K562 (cell line): Measurements from ENCODE around the gene RPAP2. TPM values are rescaled to one million over a fixed set of nuclear protein-coding genes. Genes with fewer than 3 reads are reported as not detected.

Experiments
- CSDE1 ChIP-seq, 2 experiments: fragments of 450-650 bp; IDR thresholded peaks; 2 replicates each; pipeline ENCODE4 v1.6.1; 2016; ENCODE audit warnings: mild to moderate bottlenecking in 1 of 2
- CXXC5 ChIP-seq: fragments of 250-450 bp; sonication (Bioruptor Pico); IDR thresholded peaks from 2 replicates; pipeline ENCODE4 v1.8.0; 2022; ENCODE audit warnings: inconsistent platforms, mild to moderate bottlenecking, moderate library complexity
- ZNF274 ChIP-seq: IDR thresholded peaks from 2 replicates; pipeline ENCODE4 v1.6.1; 2011; ENCODE audit warnings: low read depth, mild to moderate bottlenecking, low read length, moderate library complexity, borderline replicate concordance
- polyA plus RNA-seq, 8 experiments: library from polyadenylated mRNA; depleted of rRNA in 4 of 8; stranded (reverse) in 5 of 8; unstranded in 3 of 8; fragments of >200 nt; fragmentation: Nextera tagmentation in 2 of 8; fragmentation: Illumina TruSeq in 1 of 8; extraction: Ambion mirVana in 2 of 8; extraction: Trizol in 1 of 8; gene quantifications; 2 replicates each; pipeline versions ENCODE4 v1.2.1 to v1.2.3, GENCODE V29; 2011 to 2014; ENCODE audit warnings: inconsistent platforms in 1 of 8, missing spikeins in 1 of 8
- total RNA-seq, 7 experiments: library from RNA; depleted of rRNA in 6 of 7; stranded (reverse); fragments of >200 nt in 6 of 7; fragmentation: Illumina TruSeq in 2 of 7; extraction: Trizol in 2 of 7; gene quantifications; 2 replicates each; pipeline versions ENCODE4 v1.2.1 to v1.2.3, GENCODE V29; 2011 to 2021; ENCODE audit warnings: low replicate concordance in 1 of 7
- TF ChIP-seq, protein P1 (sequence below): fragments of 200-800 bp; sonication (Bioruptor generic); IDR thresholded peaks from 2 replicates; pipeline ENCODE4 v1.6.1; 2016; ENCODE audit warnings: missing genetic modification characterization, missing compliant biosample characterization
- TF ChIP-seq, protein P2 (sequence below): fragments of 250-450 bp; sonication (Bioruptor Pico); IDR thresholded peaks from 2 replicates; pipeline ENCODE4 v1.5.0; 2022; ENCODE audit warnings: mild to moderate bottlenecking
- TF ChIP-seq, protein P3 (sequence below), 2 experiments: fragments of 450-650 bp; IDR thresholded peaks; 2 replicates each; pipeline ENCODE4 v1.6.1; 2016; ENCODE audit warnings: mild to moderate bottlenecking in 2 of 2, borderline replicate concordance in 1 of 2, low read depth in 1 of 2, moderate library complexity in 1 of 2
- TF ChIP-seq, protein P4 (sequence below): fragments of 450-650 bp; IDR thresholded peaks from 2 replicates; pipeline ENCODE4 v1.7.1; 2018; ENCODE audit warnings: mild to moderate bottlenecking, low read depth; ENCODE audit not compliant: partially characterized antibody

RPAP2 gene
- total and polyA plus RNA-seq, 9 of the 15 experiments (the other 6 are each of a cell fraction or from before 2014, with no cell fraction given): 6.2 to 41.7 (median 28.7) TPM

DNA sequence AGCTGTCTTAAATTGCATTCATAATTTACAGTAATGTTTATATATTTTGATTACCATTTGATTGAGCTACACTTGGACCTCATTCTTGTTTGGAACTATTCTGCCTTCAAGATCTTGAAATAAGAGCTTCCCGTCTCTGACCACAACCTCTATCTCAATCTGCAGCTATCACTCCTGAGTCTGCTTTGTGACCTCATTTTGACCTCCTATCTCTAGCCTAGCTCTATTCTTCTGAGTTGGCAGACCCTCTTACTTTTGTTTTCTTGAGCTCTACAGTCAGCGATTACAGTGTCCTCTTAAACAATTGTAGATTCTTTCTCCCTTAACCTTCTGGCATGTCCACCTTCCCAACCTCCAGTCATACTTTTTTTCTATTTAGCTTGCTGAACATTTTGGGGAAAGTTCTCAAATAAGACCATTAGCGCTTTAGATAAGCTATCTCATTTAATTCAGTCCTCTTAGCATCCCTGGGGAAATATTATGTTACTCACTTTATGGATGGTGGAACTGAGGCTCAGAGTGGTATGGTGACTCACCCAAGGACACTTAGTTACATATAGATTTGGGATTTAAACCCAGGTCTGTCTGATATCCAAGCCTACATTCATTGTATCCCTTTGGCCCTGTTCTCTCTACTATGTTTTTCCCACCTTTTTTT lies 19.1 kb downstream of the RPAP2 start (continued):
- TF ChIP-seq, protein P1, sequence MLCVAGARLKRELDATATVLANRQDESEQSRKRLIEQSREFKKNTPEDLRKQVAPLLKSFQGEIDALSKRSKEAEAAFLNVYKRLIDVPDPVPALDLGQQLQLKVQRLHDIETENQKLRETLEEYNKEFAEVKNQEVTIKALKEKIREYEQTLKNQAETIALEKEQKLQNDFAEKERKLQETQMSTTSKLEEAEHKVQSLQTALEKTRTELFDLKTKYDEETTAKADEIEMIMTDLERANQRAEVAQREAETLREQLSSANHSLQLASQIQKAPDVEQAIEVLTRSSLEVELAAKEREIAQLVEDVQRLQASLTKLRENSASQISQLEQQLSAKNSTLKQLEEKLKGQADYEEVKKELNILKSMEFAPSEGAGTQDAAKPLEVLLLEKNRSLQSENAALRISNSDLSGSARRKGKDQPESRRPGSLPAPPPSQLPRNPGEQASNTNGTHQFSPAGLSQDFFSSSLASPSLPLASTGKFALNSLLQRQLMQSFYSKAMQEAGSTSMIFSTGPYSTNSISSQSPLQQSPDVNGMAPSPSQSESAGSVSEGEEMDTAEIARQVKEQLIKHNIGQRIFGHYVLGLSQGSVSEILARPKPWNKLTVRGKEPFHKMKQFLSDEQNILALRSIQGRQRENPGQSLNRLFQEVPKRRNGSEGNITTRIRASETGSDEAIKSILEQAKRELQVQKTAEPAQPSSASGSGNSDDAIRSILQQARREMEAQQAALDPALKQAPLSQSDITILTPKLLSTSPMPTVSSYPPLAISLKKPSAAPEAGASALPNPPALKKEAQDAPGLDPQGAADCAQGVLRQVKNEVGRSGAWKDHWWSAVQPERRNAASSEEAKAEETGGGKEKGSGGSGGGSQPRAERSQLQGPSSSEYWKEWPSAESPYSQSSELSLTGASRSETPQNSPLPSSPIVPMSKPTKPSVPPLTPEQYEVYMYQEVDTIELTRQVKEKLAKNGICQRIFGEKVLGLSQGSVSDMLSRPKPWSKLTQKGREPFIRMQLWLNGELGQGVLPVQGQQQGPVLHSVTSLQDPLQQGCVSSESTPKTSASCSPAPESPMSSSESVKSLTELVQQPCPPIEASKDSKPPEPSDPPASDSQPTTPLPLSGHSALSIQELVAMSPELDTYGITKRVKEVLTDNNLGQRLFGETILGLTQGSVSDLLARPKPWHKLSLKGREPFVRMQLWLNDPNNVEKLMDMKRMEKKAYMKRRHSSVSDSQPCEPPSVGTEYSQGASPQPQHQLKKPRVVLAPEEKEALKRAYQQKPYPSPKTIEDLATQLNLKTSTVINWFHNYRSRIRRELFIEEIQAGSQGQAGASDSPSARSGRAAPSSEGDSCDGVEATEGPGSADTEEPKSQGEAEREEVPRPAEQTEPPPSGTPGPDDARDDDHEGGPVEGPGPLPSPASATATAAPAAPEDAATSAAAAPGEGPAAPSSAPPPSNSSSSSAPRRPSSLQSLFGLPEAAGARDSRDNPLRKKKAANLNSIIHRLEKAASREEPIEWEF (CRISPR knock-in tag): no peak
- TF ChIP-seq, protein P2, sequence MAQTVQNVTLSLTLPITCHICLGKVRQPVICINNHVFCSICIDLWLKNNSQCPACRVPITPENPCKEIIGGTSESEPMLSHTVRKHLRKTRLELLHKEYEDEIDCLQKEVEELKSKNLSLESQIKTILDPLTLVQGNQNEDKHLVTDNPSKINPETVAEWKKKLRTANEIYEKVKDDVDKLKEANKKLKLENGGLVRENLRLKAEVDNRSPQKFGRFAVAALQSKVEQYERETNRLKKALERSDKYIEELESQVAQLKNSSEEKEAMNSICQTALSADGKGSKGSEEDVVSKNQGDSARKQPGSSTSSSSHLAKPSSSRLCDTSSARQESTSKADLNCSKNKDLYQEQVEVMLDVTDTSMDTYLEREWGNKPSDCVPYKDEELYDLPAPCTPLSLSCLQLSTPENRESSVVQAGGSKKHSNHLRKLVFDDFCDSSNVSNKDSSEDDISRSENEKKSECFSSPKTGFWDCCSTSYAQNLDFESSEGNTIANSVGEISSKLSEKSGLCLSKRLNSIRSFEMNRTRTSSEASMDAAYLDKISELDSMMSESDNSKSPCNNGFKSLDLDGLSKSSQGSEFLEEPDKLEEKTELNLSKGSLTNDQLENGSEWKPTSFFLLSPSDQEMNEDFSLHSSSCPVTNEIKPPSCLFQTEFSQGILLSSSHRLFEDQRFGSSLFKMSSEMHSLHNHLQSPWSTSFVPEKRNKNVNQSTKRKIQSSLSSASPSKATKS (CRISPR knock-in tag): no peak
- TF ChIP-seq, protein P3, sequence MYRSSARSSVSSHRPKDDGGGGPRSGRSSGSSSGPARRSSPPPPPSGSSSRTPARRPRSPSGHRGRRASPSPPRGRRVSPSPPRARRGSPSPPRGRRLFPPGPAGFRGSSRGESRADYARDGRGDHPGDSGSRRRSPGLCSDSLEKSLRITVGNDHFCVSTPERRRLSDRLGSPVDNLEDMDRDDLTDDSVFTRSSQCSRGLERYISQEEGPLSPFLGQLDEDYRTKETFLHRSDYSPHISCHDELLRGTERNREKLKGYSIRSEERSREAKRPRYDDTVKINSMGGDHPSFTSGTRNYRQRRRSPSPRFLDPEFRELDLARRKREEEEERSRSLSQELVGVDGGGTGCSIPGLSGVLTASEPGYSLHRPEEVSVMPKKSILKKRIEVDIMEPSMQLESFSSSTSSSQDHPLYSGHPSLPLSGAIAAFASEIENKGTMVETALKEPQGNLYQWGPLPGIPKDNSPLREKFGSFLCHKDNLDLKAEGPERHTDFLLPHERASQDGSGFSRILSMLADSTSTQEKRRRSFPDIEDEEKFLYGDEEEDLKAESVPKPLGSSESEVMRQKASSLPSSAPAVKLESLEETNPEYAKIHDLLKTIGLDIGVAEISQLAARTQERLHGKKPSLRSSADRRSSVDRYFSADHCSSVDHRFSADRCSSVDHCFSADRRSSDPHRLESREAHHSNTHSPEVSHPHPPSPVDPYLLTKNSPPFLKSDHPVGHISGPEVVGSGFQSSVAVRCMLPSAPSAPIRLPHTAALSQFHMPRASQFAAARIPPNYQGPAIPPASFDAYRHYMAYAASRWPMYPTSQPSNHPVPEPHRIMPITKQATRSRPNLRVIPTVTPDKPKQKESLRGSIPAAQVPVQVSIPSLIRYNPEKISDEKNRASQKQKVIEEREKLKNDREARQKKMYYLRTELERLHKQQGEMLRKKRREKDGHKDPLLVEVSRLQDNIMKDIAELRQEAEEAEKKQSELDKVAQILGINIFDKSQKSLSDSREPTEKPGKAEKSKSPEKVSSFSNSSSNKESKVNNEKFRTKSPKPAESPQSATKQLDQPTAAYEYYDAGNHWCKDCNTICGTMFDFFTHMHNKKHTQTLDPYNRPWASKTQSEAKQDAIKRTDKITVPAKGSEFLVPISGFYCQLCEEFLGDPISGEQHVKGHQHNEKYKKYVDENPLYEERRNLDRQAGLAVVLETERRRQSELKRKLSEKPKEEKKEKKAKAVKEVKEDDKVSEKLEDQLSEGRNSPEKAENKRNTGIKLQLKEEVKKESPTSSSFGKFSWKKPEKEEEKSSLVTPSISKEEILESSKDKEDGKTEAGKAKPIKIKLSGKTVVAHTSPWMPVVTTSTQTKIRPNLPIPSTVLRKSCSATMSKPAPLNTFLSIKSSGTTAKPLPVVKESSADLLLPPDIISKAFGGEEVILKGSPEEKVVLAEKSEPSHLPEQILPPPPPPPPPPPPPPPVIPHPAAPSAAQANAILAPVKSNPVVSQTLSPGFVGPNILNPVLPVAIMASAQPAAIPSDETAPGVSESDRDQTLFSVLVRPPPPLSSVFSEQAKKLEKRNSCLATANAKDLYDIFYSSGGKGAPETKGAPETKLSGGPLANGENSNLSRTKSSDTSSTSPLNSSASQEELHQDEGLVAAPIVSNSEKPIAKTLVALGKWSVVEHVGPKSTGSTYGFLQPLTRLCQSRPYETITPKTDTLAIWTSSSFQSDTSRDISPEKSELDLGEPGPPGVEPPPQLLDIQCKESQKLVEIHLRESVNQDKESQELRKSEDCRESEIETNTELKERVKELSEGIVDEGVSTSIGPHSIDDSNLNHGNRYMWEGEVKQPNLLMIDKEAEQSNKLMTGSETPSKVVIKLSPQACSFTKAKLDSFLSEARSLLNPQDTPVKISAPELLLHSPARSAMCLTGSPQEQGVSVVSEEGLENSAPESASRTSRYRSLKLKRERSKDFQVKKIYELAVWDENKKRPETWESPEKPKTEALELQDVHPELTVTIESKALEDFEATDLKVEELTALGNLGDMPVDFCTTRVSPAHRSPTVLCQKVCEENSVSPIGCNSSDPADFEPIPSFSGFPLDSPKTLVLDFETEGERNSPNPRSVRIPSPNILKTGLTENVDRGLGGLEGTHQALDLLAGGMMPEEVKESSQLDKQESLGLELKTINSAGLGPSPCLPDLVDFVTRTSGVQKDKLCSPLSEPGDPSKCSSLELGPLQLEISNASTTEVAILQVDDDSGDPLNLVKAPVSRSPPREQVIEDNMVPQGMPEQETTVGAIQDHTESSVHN (IDR thresholded peaks at IDR 0.05; ENCODE audit: borderline replicate concordance in 1 of 2, low read depth in 1 of 2): no peak
- TF ChIP-seq ZNF274: no peak
- 0 out of 2 replicates have a peak, but pooled peaks have one; percentile 47 for TF ChIP-seq CXXC5 (CRISPR knock-in tag)
- TF ChIP-seq, protein P4, sequence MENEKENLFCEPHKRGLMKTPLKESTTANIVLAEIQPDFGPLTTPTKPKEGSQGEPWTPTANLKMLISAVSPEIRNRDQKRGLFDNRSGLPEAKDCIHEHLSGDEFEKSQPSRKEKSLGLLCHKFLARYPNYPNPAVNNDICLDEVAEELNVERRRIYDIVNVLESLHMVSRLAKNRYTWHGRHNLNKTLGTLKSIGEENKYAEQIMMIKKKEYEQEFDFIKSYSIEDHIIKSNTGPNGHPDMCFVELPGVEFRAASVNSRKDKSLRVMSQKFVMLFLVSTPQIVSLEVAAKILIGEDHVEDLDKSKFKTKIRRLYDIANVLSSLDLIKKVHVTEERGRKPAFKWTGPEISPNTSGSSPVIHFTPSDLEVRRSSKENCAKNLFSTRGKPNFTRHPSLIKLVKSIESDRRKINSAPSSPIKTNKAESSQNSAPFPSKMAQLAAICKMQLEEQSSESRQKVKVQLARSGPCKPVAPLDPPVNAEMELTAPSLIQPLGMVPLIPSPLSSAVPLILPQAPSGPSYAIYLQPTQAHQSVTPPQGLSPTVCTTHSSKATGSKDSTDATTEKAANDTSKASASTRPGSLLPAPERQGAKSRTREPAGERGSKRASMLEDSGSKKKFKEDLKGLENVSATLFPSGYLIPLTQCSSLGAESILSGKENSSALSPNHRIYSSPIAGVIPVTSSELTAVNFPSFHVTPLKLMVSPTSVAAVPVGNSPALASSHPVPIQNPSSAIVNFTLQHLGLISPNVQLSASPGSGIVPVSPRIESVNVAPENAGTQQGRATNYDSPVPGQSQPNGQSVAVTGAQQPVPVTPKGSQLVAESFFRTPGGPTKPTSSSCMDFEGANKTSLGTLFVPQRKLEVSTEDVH: no peak
- no peak for TF ChIP-seq CSDE1 (IDR thresholded peaks at IDR 0.05)
